Measurements from ENCODE around the gene RAD51D. TPM values are rescaled to one million over a fixed set of nuclear protein-coding genes. Genes with fewer than 3 reads are reported as not detected.

The RAD51D gene
- total and polyA plus RNA-seq, 8 donors = 13.6 to 20.8 (median 16.4) TPM

DNA sequence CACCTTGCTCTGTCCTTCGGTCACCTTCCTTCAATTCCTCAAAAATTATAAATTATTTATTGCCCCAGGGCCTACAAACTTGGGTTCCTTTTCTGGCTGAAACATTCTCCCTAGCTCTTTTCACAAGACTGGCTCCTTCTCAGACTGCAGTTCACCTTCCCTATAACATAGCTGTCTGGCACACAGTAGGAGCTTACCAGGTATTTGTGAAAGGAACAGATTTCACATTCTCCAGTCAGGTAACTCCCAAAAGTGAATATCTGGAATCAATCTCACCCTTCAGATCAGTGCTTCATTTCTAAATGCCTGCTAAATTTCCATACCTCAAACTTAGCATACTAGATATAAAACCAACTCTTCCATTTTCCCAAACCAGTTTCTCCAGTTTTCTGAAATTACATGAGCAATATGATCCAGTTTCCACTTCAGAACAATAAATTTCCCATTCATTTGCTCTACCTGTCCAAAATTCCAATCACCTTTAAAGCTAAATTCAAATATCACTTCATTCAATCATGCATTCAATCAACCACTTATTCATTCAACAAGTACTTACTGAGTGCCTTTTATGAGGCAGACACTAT is 62.2 kb downstream of the RAD51D start:
- peaks cover 2 to 13% of the 10 kb centered on the region in 2 donors for H3K4me1 ChIP-seq
- no peak for ATAC-seq
- no peak overlapping the region for H3K27ac ChIP-seq
- DNase-seq = peak in 1 of 4 donors; percentile 28
- no peak overlapping the region for H3K4me3 ChIP-seq
- peaks cover 0 to 10% of the 10 kb centered on the region in 2 donors for H3K36me3 ChIP-seq
- H3K27me3 ChIP-seq = no peaks in the 10 kb centered on the region
- H3K9me3 ChIP-seq = no peaks in the 10 kb centered on the region
- intact Hi-C loops (cut with DNase I) = no loop called here
- TF ChIP-seq, protein P1, sequence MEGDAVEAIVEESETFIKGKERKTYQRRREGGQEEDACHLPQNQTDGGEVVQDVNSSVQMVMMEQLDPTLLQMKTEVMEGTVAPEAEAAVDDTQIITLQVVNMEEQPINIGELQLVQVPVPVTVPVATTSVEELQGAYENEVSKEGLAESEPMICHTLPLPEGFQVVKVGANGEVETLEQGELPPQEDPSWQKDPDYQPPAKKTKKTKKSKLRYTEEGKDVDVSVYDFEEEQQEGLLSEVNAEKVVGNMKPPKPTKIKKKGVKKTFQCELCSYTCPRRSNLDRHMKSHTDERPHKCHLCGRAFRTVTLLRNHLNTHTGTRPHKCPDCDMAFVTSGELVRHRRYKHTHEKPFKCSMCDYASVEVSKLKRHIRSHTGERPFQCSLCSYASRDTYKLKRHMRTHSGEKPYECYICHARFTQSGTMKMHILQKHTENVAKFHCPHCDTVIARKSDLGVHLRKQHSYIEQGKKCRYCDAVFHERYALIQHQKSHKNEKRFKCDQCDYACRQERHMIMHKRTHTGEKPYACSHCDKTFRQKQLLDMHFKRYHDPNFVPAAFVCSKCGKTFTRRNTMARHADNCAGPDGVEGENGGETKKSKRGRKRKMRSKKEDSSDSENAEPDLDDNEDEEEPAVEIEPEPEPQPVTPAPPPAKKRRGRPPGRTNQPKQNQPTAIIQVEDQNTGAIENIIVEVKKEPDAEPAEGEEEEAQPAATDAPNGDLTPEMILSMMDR (IDR thresholded peaks at IDR 0.05) = no peak

DNA sequence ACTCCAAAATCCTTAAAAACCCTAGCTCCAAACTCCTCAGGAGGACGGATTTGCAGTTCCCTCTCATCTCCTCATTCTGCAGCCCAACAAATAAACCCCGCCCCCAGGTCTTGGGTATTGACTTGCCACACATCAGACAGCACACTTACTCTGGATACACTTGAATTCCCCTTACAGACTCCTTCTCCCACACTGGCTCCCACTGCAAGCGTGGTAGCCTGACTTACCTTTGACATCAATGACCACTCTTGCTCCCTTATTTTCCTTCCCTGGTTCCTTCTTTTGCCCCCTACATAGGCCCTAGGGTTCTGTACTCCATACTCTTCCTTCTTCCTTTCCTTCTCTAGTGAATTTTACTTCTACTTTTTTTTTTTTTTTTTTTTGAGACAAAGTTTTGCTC is 63.6 kb downstream of the RAD51D start:
- H3K4me3 ChIP-seq = no peak overlapping the region
- no peaks in the 10 kb centered on the region for H3K9me3 ChIP-seq
- no peak for ATAC-seq
- peaks cover 0 to 3% of the 10 kb centered on the region in 2 donors for H3K36me3 ChIP-seq
- H3K27me3 ChIP-seq = no peaks in the 10 kb centered on the region
- DNase-seq = no peak
- H3K27ac ChIP-seq = no peak overlapping the region
- TF ChIP-seq, protein P1 (IDR thresholded peaks at IDR 0.05) = no peak
- intact Hi-C loops (cut with DNase I) = no loop called here
- H3K4me1 ChIP-seq = peaks cover 16 to 23% of the 10 kb centered on the region in 2 donors

DNA sequence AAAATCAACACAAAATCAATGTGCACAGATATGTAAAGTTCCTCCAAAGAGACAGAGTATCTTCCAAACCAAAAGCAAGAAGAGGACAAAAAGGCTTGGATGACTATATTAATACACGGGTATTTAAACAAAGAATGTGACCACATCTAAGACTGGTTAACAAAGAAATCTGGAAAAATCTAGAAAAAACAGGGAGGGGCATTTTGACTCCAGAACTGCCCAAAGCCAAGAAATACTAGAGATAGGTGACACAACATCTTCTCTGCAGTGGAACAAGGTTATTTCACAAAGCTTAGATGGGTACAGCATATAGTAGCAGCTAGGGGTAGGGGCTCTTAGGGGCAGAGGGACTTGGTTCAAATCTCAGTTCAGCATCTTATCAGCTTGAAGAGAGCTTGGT is 66.5 kb downstream of the RAD51D start:
- ATAC-seq = no peak
- Histone ChIP-seq H3K9me3 (no peaks in the 10 kb centered on the region), H3K27me3 (no peaks in the 10 kb centered on the region), H3K4me1 (peaks cover 20 to 31% of the 10 kb centered on the region in 2 donors), H3K4me3 (no peak overlapping the region), H3K36me3 (no peaks in the 10 kb centered on the region), H3K27ac (peak overlapping the region in 1 of 2 donors; percentile 89)
- TF ChIP-seq, protein P1 (IDR thresholded peaks at IDR 0.05) = no peak
- intact Hi-C loops (cut with DNase I) = no loop called here
- no peak for DNase-seq

DNA sequence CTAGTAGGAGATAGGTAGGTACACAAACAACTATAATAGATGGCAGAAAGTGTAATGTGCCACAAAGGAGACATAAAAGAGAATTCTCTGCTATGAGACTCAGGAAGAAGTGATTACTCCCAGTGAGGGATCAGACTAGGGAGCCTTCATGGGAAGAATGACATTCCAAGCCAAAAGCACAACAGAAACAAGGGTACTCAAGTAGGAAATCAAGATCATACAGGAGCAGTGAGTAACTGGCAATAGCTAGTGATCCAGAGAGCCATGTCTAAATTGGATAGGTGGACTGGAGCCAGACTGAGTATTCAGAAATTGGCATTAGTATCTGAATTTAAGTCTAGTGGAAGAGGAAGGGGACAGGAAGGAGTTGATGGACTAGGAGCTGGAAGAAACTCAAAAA is 66.9 kb downstream of the RAD51D start:
- Histone ChIP-seq H3K9me3 (no peaks in the 10 kb centered on the region), H3K36me3 (no peaks in the 10 kb centered on the region), H3K27me3 (no peaks in the 10 kb centered on the region), H3K4me3 (no peak overlapping the region), H3K27ac (peak overlapping the region in 1 of 2 donors; percentile 89), H3K4me1 (peaks cover 20 to 31% of the 10 kb centered on the region in 2 donors)
- no peak for ATAC-seq
- no peak for DNase-seq
- TF ChIP-seq, protein P1 (IDR thresholded peaks at IDR 0.05) = no peak
- intact Hi-C loops (cut with DNase I) = no loop called here

DNA sequence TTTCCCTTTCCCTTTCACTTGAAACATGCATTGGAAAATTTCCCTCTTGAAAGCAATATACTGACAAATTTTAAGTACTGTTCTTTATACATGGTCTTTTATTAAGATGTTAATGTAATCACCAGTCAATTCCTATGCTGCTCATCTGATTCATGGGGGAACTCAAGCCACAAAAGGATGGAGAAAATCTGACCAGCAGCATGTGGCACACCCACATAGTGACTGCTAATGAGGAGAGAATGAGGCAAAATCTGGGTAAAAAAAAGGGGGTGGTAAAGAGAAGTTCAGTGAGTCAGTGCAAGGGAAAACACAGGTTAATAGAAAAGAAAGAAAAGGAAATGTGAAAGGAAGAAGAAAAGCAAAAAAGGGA is 67.4 kb downstream of the RAD51D start:
- TF ChIP-seq, protein P1 (IDR thresholded peaks at IDR 0.05) = no peak
- Histone ChIP-seq H3K27me3 (no peaks in the 10 kb centered on the region), H3K4me1 (peaks cover 20 to 31% of the 10 kb centered on the region in 2 donors), H3K27ac (peak overlapping the region; percentile 65 to 89), H3K4me3 (no peak overlapping the region), H3K9me3 (no peaks in the 10 kb centered on the region), H3K36me3 (no peaks in the 10 kb centered on the region)
- intact Hi-C loops (cut with DNase I) = no loop called here
- DNase-seq (no peak), ATAC-seq (peak; percentile 20)
